HG02884 (cell line): ENCODE results near the gene BICD1.
"Not testable (repeated sequence)": the region's sequence is repeated elsewhere in the genome, so short reads cannot be mapped to it uniquely, and the experiment has no call there.

Experiments
- ATAC-seq: cut with Tn5 transposase; IDR thresholded peaks from one replicate; pipeline ENCODE4 v1.9.1; 2021; ENCODE audit warnings: mild to moderate bottlenecking, moderate library complexity; ENCODE audit not compliant: unreplicated experiment

BICD1 gene

GRCh38 chr12:32187127-32187526 lies 80.5 kb downstream of the BICD1 start:
- not testable (repeated sequence) for ATAC-seq

DNA sequence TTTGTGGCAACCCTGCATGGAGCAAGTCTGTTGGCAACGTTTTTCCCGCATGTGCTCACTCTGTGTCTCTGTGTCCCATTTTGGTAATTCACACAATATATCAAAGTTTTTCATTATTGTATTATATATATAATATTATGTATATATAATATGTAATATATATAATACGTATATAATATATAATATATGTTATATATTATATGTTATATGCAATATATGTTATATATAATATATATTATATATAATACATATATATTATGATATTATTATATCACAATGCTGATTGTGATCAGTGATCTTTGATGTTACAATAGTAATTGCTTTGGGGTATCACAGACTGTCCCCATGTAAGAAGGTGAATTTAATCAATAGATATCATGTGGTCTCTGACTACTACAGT lies 84.8 kb downstream of the BICD1 start:
- ATAC-seq: no peak

DNA sequence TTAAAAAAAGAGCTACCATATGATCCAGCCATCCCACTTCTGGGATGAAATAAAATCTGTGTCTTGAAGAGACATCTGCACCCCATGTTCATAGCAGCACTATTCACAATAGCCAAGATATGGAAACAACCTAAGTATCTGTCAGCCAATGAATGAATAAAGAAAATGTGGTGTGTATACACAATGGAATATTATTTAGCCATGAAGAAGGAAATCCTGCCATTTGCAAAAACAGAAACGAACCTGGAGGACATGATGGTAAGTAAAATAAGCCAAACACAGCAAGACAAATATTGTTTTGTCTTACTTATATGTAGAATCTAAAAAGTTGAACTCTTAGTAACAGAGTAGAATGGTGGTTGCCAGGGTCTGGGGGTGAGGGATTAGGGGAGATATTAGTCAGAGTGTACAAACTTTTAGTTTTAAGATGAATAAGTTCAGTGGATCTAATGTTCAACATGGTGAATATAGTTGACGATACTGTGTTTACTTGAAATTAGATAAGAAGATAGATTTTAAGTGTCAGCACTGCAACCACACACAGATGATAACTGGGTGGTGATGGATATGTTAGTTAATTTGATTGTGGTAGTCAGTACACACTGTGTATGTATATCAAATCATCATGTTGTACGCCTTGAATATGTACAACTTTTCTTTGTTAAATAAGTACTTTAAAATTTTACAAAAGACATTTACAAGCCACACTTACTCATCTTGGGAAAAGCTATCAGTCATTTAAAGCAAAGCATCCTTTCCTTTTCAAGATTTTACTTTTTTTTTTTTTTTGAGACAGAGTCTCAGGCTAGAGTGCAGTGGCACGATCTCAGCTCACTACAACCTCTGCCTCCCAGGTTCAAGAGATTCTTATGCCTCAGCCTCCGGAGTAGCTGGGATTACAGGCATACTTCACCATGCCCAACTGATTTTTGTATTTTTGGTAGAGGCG lies 89.9 kb downstream of the BICD1 start:
- ATAC-seq: no peak

GRCh38 chr12:32197421-32197820 lies 90.8 kb downstream of the BICD1 start:
- ATAC-seq: no peak

DNA sequence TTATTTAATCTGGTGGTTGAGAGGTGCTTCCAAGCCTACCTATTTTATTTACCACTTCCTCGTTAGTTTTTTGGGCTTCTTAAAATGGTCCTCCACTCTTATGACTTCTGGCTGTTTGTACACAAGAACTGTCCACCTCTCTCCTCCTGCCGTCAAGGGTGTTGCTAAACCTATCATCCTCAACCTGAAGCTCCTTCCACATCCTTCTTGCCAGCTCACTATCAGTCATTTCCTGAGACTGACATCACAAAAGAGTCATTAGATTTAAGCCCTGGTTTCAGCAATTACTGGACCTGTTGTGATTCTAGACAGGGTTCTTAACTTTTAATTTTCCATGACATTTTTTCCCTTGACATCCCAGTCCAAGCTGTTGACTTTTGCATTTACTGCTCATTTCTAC lies 91.9 kb downstream of the BICD1 start:
- no peak for ATAC-seq

GRCh38 chr12:32201096-32201495 lies 94.4 kb downstream of the BICD1 start:
- ATAC-seq: no peak

- no peak for ATAC-seq
Observed at GRCh38 chr12:32201976-32202375, 95.3 kb downstream of the BICD1 start.

GRCh38 chr12:32205731-32206130 lies 99.1 kb downstream of the BICD1 start:
- no peak for ATAC-seq

GRCh38 chr12:32208355-32208754 lies 101.7 kb downstream of the BICD1 start:
- no peak for ATAC-seq

GRCh38 chr12:32211066-32211899 lies 104.6 kb downstream of the BICD1 start:
- no peak for ATAC-seq

GRCh38 chr12:32211900-32212156 lies 105.2 kb downstream of the BICD1 start:
- ATAC-seq: no peak

DNA sequence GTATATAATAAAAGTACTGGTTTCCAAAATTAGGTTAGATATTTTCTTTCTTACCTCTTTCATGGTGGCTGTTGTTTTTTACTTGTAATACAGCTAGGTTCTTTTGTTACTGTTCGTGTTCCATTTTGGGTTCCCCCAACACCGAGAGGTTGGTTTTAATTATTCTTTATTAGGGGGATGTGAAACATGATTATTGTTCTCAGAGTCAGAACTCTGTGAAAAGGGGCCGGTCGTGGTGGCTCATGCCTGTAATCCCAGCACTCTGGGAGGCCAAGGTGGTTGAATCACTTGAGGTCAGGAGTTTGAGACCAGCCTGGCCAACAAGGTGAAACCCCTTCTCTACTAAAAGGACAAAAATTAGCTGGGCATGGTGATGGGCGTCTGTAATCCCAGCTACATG lies 108.1 kb downstream of the BICD1 start:
- no peak for ATAC-seq

- ATAC-seq: no peak
Observed at GRCh38 chr12:32217354-32218310, 111.0 kb downstream of the BICD1 start.

- ATAC-seq: no peak
Observed at GRCh38 chr12:32223941-32224340, 117.3 kb downstream of the BICD1 start.

DNA sequence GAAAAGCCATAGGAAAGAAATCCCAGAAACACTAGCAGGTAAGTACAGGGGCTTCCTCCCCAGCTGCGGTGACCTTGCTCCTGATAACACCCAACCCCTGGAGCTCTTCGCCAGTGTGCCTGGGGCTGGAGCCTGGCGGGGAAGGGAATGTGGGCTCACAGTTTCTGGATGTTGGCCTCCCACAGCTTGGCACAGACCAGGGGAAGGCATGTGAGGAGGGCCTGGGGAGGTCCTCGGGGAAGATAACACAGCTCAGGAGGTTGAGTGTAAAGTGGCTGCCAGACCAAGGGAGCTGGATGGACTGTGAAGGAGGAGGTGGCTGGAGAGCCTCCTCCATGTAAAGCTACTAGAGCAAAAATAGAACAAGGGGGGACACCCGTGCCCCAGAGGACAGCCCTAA lies 120.1 kb downstream of the BICD1 start:
- no peak for ATAC-seq

- no peak for ATAC-seq
Observed at GRCh38 chr12:32229971-32230612, 123.4 kb downstream of the BICD1 start.

DNA sequence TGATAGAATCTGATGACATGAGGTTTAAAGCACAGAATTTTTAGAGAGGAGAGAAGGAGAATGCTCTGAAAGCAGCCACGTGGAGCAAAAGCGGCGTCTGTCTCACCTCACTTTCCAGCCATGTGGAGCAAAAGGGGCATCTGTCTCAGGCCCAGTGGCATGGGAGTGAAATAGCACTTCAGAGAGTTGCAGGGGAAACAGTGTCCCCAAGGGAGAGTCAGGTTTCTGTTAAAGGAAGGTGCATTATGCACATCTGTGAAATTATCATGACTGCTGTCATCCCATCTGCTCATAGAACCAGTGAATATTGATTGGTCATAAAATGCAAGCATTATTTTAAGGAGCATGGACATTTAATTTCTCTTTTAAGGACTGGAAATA lies 124.0 kb downstream of the BICD1 start:
- ATAC-seq: no peak

DNA sequence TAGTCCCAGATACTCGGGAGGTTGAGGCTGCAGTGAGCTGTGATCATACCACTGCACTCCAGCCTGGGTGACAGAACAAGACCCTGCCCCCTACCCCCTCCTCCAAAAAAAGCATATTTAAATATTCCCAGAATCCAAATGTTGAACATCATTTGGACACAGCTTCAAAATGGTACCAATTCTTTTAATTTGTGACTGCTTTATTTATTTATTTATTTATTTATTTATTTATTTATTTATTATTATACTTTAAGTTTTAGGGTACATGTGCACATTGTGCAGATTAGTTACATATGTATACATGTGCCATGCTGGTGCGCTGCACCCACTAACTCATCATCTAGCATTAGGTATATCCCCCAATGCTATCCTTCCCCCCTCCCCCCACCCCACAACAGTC lies 124.7 kb downstream of the BICD1 start:
- not testable (repeated sequence) for ATAC-seq

DNA sequence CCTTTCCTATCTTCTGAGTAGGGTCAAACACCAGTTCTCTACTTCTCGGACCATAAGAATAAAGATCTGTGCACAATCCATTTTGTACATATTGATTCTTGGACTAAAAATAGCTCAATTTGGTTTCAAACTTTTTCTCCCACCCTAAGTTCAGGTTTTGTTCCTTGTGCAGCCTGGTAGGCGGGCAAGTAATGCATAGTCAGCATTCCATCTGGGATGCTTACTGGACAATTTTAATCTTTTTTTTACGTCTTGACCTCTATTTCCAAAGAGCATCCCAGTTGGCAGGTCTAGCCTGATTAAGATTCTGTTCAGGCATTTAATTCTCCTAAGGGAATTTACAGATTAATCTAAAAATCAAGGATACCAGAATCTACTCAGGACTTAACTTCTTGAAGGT lies 126.9 kb downstream of the BICD1 start:
- ATAC-seq: no peak

DNA sequence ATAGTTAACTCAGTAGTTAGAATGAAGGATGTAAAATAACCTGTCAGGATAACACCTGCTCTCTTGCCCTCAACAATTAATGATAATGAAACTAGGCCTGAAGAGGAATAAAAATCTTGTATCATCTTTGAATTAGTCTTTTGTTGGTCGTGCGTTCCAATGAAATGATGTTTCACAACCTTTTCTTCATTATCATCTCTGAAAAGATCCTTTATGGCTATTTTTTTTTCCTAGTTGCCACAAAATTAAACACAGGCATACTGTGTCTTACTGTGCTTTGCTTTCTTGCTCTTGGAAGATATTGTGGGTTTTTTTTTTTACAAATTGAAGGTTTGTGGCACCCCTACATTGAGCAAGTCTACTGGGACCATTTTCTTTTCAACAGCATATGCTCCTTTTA lies 128.6 kb downstream of the BICD1 start:
- no peak for ATAC-seq

DNA sequence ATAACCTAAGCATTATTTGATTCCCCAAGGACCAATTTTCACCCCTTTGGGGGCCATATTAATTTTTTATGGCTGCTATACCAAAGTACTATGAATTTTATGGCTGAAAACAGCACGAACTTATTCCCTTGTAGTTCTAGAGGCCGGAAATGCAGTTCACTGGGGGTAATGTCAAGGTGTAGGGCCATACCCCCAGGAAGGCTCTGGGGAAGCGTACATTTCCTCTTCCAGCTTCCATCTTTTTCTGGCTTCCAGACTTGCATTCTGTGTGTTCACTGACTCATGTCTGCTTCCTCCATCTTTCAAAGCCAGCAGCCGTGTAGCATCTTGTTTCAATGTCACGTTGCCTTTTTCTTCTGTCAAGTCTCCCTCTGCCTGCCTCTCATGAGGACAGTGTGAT lies 133.5 kb downstream of the BICD1 start:
- ATAC-seq: no peak
